Measurements from ENCODE around the gene CLTCL1. TPM values are rescaled to one million over a fixed set of nuclear protein-coding genes. Genes with fewer than 3 reads are reported as not detected.
A peak's percentile ranks its signal among the peaks of the same experiment; 100 is the strongest.

The CLTCL1 gene
- total RNA-seq, 1 experiment from 2014 or later: 7.1 TPM

- no peaks in the 10 kb centered on the region for H3K36me3 ChIP-seq (ENCODE audit: control insufficient read depth in 1 of 2, insufficient read depth in 2 of 2, low read length in 2 of 2)
- ChIA-PET RAD21 (ENCODE audit: low non-redundant PET in 1 of 2, low total read pairs in 2 of 2, uncharacterized antibody in 2 of 2, unreplicated experiment in 2 of 2) (interaction anchor here in 1 of 2 experiments (1.0 kb wide), 1 partner anchor 111 kb away, joined by 3 read pairs; no protein-coding TSS in a partner anchor), CTCF (no interaction called here), POLR2A (interaction anchor here (1.2 kb wide), 1 partner anchor 11 kb away, joined by 3 read pairs; no protein-coding TSS in a partner anchor)
- H3K9me2 ChIP-seq (ENCODE audit: insufficient read depth): no peaks in the 10 kb centered on the region
- no peaks in the 10 kb centered on the region for H3K79me2 ChIP-seq (ENCODE audit: insufficient read depth, low read length)
- TSS peak; percentile 48 for BruUV-seq (replicated peaks)
- H2AFZ ChIP-seq (ENCODE audit: low read depth, low read length, poor library complexity, severe bottlenecking): no peak overlapping the region
- H3K9ac ChIP-seq (ENCODE audit: low read length): peak overlapping the region; percentile 65
- no peaks in the 10 kb centered on the region for H4K20me1 ChIP-seq (ENCODE audit: insufficient read depth)
- no peaks in the 10 kb centered on the region for H3K27me3 ChIP-seq (ENCODE audit: insufficient read depth, low read length)
- no peak overlapping the region; the same call in 1 of the 2 replicates for H3K27ac ChIP-seq (ENCODE audit: low read depth, low read length)
- no peak for ATAC-seq
- no peak for DNase-seq (ENCODE audit: low read depth, low spot score)
- intact Hi-C loops (cut with micrococcal nuclease): loop anchor here (10.0 kb wide), 1 partner anchor 424 kb away; the partner anchor contains the start of gene SEPTIN5
- H3K4me2 ChIP-seq (ENCODE audit: low read length): peak overlapping the region; percentile 89
- TF ChIP-seq SIN3A (IDR thresholded peaks at IDR 0.05; ENCODE audit: low read depth): no peak
- no peak for TF ChIP-seq EGR1 (IDR thresholded peaks at IDR 0.05; ENCODE audit: low read depth)
- peak overlapping the region; percentile 62 to 75 for H3K4me3 ChIP-seq (replicated peaks in 1 of 2; ENCODE audit: low read depth in 1 of 2, low read length in 2 of 2)
- H3K9me3 ChIP-seq (ENCODE audit: control insufficient read depth in 1 of 2, insufficient read depth in 1 of 2, low read depth in 1 of 2, low read length in 2 of 2): no peaks in the 10 kb centered on the region
- peaks cover 9 to 18% of the 10 kb centered on the region in 2 experiments for H3K4me1 ChIP-seq (ENCODE audit: control insufficient read depth in 1 of 2, insufficient read depth in 2 of 2, low read length in 2 of 2)
Measured at GRCh38 chr22:19290400-19291217, 910 bp downstream of the CLTCL1 start.

GRCh38 chr22:19289475-19290161 is 1.9 kb downstream of the CLTCL1 start:
- H4K20me1 ChIP-seq (ENCODE audit: insufficient read depth): no peaks in the 10 kb centered on the region
- no peak overlapping the region for H3K27ac ChIP-seq (ENCODE audit: low read depth, low read length)
- no TSS peak for BruUV-seq (replicated peaks)
- ATAC-seq: no peak
- H3K9me2 ChIP-seq (ENCODE audit: insufficient read depth): no peaks in the 10 kb centered on the region
- no peak overlapping the region for H3K9ac ChIP-seq (ENCODE audit: low read length)
- H3K4me3 ChIP-seq (replicated peaks in 1 of 2; ENCODE audit: low read depth in 1 of 2, low read length in 2 of 2): no peak overlapping the region
- peaks cover 9 to 18% of the 10 kb centered on the region in 2 experiments for H3K4me1 ChIP-seq (ENCODE audit: control insufficient read depth in 1 of 2, insufficient read depth in 2 of 2, low read length in 2 of 2)
- ChIA-PET RAD21 (ENCODE audit: low non-redundant PET in 1 of 2, low total read pairs in 2 of 2, uncharacterized antibody in 2 of 2, unreplicated experiment in 2 of 2) (interaction anchor here in 1 of 2 experiments (1.0 kb wide), 1 partner anchor 110 kb away, joined by 3 read pairs; no protein-coding TSS in a partner anchor), CTCF (no interaction called here), POLR2A (no interaction called here)
- DNase-seq (ENCODE audit: low read depth, low spot score): no peak
- intact Hi-C loops (cut with micrococcal nuclease): loop anchor here (10.0 kb wide), 1 partner anchor 425 kb away; the partner anchor contains the start of gene SEPTIN5
- no peaks in the 10 kb centered on the region for H3K79me2 ChIP-seq (ENCODE audit: insufficient read depth, low read length)
- no peaks in the 10 kb centered on the region for H3K27me3 ChIP-seq (ENCODE audit: insufficient read depth, low read length)
- no peak overlapping the region for H2AFZ ChIP-seq (ENCODE audit: low read depth, low read length, poor library complexity, severe bottlenecking)
- H3K4me2 ChIP-seq (ENCODE audit: low read length): no peak overlapping the region; the same call in 1 of the 2 replicates
- H3K36me3 ChIP-seq (ENCODE audit: control insufficient read depth in 1 of 2, insufficient read depth in 2 of 2, low read length in 2 of 2): no peaks in the 10 kb centered on the region
- H3K9me3 ChIP-seq (ENCODE audit: control insufficient read depth in 1 of 2, insufficient read depth in 1 of 2, low read depth in 1 of 2, low read length in 2 of 2): no peaks in the 10 kb centered on the region
- no peak for TF ChIP-seq RAD21 (IDR thresholded peaks at IDR 0.05; ENCODE audit: low read depth)
- no peak for TF ChIP-seq ATF3 (IDR thresholded peaks at IDR 0.05)
- TF ChIP-seq ZNF274 (IDR thresholded peaks at IDR 0.05; ENCODE audit: low read depth, low read length): no peak
- no peak for TF ChIP-seq REST (IDR thresholded peaks at IDR 0.05; ENCODE audit: low read depth)
- TF ChIP-seq YY1 (IDR thresholded peaks at IDR 0.05; ENCODE audit: extremely low read depth, insufficient replicate concordance, low read depth, low read length): no peak
- no peak for TF ChIP-seq ELF1 (IDR thresholded peaks at IDR 0.05; ENCODE audit: borderline replicate concordance, low read depth)
- no peak for TF ChIP-seq MAX (IDR thresholded peaks at IDR 0.05)
- no peak for TF ChIP-seq ZBTB33 (IDR thresholded peaks at IDR 0.05; ENCODE audit: extremely low read depth, insufficient replicate concordance, low read length)
